HG03342 (cell line): ENCODE data around the gene TTLL6.

Experiments
- ATAC-seq: cut with Tn5 transposase; IDR thresholded peaks from one replicate; pipeline ENCODE4 v1.9.1; 2021; ENCODE audit warnings: mild to moderate bottlenecking, moderate library complexity; ENCODE audit not compliant: unreplicated experiment

TTLL6 gene

DNA sequence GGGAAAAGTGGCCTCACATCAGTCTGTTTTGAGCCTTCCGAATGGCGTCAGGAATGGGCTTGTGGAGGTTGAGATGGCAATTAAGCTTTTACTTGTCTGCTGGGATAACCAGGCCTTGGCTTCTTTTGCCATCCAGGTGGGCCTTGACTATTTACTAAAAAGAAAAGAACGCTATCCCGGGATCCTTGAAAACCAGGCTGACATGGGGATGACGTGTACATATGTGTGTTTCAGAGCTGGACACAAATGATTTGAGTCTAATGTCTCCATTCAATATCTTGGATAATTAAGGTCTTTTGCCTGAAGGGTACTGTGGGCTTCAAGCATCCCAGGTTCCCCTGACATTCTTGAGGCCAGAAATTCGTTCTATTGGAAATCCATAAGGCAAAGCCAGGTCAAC, 55.9 kb downstream of the TTLL6 start:
- ATAC-seq = no peak

DNA sequence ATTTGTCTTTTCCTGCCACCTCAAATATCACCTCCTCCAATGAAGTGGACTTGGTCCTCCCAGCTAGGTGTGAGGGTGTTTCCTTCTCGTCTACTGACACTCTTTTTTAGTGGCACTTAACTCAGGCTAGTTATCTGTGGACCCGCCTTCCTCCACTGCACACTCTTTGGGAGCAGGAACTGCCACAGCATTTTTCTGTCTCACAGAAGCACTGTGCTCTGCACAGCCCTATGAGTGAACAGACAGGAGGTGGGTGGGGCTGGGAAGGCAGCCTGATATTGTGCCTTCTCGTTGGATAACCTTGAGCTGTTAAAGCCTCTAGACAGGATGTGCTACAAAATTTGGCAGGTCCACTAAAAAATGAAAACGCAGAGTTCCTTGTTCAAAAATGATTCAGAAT, 56.6 kb downstream of the TTLL6 start:
- no peak for ATAC-seq

DNA sequence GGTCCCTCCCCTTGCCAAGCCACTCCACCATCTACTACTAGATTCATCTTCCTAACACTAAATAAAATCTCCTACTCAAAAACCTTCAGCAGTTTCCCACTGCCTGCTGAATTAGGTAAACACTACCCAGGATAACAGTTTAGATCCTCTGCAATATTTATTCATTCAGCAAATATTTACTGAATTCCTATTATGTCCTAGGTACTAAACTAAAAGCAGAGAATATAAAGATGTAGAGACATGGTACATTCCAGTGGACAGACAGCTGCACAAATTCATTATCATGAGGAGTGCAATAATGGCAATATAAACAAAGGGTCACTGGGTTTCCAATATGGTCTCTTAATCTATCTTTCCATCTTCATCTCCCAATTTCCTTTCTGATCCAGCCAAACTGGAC, 57.7 kb downstream of the TTLL6 start:
- no peak for ATAC-seq

DNA sequence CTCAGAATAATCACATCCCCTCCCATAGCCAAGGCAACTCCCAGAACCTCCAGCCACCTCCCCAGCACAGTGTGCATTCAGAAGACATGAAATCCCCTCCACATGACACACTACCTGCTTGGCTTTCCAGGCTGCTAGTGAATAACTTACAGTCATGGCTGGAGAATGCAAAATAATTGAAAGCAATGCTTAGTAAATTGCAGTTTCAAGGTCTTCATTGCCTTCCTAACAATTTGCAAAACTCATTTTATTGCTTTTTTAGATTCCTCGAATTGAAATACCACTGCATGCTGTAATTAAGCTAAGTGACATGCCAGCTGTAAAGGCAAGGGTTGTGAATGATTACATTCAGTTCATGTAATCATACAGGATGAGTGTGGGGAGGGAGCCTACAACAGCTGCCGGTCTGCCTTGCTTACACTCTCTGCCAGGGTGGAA, 59.5 kb downstream of the TTLL6 start:
- no peak for ATAC-seq

DNA sequence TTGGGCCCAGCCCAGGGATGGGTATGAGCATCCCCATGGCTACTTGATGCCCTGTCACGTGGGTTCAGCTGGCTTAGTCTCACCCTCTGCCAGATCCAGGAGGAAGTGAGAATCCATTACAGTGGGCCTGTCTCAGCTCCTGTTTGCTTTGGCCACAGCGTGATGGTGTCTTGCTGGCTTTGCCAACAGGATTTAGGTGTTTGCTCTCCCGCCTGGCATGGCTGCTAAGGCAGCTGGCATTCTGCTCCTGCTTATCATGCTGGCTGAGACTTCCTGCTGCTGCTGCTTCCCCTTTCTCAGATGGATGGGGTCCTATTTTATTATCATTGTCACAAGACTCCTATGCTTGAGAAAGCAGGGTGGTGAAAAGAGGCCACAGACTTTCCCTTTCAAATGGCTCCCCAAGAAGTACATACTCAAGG, 60.2 kb downstream of the TTLL6 start:
- no peak for ATAC-seq

DNA sequence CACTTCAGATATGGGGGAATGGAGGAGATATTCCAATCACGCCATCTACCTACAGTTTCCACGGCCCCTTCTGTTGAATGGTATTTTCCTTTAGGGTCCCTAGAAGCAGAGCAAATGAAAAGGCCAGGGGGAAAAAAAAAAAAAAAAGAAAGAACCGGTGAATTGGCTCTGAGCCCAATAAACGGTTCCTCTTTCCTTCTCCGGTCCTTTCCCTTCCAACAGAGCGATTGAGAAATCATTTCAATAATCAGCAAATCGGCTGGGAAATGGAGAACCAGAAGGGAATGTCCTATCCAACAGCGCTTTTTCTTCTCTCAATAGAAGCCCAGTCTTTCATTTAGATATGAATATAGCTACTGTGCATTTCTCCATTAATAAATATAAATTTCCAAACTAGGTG, 61.7 kb downstream of the TTLL6 start:
- ATAC-seq = no peak

DNA sequence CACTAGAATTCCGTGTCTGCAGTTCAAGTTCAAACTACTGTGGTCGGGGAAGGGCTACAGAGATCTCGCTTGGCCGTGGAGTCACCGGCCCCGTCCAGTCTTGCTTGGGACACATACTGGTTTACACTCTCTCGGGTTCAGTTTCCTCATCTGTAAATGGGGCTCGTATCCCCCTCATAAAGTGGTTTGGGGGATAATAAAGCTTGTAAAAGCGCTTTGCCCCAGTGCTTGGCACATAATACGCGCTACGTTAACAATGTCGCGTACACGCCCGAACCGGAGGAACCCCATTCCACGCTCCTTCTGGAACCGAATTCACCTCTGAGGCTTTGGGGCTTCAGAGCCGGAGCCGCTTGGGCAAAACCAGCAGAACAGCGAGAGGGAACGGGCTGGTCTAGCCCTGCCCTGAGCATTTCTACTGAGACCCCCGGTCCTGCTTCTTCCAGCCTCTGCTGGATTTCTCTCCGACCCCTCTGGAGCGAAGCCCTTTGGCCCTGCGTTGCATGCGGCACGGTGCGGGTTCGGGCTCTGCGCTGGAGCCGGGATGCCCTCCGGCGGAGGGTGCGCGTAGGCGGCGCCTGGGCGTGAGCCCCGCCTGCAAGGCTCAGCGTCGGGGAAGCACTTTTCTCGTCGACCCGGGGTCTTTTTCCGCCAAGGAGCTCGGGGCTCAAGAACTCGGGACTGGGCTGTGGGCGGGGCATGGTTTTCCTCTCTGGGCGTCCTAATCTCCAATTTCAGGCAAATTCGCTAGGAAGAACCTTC, 62.3 kb downstream of the TTLL6 start:
- ATAC-seq = no peak

DNA sequence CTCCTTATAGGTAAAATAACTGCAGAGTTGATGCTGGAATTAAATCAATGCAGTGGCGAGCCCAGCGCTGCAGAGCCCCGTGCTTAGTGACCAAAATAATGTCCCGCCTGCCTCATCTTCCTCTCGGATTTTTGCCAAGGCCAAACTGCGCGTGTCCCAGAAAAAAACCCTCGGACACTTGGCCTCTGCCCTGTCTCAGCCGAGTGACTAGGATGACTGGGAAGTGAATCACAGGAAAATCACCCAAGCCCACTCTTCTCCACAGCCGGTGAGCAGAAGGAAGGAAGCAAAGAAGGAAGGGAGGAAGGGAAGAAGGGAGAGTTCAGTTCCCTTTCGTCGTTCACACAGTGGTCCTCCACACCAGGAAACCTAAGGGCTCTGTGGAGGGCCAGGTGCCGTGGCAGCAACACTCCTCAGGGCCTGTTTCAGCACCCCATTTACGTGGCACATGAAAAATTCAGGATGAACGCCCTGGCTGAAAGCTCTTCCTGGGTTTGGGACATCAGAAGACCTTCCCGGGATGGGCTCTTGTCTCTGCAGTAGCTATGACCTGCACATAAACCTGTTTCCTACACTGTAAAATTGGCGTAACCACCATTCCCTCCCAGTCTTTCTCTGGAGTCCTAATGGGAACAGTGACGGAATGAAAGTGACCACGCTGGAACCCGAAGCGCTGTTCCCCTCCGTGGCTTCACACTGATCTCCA, 63.1 kb downstream of the TTLL6 start:
- no peak for ATAC-seq

DNA sequence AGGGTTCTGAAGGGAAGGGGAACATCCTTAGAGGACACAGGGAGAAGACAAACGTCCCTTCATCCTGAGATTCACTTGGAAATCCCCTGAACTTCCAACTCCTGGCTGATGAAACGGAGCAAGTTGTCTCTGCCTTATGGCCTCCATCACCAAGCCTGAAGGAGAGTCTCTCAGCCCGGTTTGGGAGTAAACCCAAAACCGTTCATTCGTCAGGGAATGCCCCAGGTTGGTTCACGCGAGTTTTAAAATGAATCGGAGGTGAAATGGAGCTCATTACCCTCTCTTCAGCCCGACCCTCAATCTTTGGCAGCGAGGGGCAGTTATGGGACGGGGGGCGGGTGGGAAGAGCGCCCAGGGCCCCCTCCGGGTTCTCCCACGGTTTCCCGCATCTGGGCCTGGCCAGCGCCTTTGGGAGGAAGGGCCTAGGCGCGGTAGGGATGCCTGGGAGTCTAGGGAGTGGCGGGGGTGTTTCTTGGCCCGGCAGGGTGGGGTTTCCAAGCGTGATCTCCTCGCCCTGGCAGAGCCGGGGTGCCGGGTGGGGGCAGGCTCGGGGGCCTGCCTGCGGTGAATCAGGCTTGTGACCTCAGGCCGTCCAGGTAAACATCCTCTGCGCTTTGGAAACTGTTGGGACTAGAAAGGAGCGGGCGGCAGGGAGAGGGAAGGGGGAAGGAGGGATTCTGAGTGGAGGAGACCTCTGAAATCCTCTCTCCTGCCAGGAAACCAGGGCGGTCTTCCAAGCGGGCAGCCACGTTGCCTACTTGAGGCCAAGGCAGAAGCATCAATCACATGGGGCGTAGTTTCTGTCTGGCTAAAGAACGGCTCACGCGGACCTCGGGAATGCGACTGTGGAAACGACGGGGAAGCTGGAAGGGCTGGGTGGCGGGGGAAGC, 64.4 kb downstream of the TTLL6 start:
- ATAC-seq = no peak

DNA sequence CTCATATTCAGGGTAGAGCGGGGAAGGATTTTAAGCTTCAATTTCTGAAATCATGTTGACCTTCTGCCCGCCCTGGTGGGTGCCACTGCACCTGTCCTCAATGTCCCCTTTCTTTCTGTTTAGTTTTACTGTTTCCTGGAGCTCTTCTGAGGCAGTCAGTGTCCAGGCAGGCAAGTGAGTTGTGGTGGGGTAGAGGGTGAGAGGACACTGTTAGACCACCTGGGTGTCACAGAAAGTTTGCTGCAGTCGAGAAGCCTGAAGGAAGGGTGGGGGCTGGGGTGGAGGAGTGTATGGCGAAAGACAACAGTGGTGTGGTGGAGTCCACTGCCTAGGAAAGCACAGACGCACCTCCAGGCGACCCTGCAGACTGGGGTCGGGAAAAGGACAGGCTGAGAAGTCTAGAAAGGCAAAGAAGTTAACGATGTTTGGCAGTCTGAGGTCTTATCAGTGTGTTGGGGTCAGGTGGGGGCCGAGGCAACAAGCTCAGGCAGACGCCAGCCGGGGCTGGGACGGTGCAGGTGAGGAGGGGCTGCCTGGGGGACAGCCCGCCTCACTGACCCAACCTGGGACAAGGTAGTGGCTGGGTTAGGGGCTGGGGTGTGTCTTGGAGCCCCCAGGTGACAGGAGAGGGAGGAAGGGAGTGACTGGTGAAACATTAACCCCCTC, 65.2 kb downstream of the TTLL6 start:
- ATAC-seq = no peak

DNA sequence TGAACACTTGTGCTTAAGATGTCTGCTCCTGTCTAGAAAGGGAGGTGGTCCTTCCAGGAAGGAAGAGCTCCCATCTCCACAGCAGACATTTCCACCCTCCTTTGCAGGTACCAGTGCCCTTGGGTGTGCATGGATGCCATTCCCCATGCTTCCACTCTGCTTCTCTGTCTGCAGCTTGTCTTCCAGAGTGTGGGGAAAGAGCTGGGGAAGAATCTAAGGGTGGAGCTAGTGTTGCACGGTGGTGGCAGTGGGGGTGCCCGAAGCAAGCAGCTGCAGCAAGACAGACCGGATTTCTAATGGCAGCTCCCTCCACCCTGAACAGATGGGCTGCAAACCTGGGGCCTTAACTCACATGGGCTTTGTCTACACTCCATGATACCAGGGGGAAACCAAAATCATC, 65.9 kb downstream of the TTLL6 start:
- no peak for ATAC-seq

DNA sequence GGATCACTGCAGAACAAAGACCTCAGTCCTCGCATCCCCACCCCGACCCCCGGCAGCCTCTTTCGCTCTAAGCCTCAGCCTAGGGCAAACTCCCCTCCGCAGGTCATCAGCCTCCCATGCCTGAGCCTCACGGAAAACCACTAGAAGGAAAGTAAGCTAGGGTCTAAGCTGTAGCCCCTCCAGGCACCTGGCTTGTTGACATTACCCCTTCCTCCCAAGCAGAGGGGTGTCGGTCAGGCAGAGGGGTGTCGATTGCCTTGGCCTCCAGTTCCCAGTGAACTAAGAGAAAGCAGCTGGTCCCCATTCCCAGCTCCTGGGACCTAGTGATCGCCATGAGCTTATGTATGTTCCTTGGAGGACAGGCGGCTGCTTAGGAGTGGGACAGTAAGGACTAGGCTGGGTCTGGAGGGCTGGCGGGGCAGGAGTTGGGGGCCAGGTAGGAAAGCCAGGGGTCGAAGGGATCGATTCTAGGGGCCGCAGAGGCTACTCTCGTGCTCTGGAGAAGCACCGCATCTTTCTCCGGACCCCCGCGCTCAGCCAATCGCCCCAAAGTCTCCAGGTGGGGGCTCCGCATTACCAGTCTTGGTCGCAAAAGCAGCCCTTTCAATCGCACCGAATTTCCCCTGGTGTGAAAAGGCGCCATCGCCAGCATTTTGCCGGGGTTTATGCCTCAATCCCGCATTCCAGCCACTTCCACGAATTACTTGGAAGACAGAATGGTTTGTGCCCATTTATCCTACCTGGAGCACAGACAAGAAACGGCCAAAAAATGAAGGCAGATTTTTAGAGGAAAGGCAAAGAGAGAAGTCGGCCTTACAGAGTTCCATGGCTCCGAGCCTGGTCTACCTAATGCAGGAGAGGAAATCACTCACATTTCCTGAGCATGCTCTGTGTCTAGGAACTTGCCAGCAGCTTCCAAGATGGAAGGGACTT, 67.1 kb downstream of the TTLL6 start:
- no peak for ATAC-seq

DNA sequence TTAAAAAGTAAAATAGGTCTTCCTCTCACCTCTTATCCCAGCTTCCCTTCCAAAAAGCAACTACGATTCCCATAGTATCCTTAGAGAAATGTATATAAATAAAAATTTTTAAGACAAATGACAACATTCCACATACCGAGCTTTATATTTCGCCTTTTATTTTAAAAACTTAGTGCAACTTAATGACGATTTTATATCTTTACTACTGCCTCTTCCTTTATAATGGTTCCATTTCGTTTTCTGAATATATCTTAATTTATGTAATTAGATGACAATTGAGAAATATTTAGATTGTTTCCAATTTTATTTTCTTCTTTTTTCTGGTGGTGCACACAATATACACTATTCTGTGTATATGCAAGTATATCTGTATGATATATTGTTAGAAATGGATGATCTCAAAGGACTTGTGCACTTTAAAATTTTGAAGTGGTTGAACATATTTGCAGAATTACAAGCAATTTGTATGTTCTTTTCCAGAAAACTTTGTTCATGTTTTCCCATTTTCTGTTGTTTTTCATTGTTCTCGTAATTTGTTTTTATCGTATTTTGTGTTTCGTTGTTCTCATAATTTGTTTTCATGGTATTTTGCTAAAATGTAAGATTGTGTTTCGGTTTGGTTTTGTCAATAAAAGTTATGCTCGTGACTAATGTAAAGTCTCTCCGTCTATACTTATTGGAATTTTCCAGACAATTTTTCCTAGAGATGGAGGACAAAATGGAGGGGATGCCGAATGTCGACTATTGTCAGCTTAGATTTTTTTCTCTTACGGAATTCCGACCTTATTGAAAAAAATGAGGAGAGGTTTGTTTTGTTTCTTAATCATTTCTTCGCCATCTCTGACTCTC, 68.1 kb downstream of the TTLL6 start:
- no peak for ATAC-seq

DNA sequence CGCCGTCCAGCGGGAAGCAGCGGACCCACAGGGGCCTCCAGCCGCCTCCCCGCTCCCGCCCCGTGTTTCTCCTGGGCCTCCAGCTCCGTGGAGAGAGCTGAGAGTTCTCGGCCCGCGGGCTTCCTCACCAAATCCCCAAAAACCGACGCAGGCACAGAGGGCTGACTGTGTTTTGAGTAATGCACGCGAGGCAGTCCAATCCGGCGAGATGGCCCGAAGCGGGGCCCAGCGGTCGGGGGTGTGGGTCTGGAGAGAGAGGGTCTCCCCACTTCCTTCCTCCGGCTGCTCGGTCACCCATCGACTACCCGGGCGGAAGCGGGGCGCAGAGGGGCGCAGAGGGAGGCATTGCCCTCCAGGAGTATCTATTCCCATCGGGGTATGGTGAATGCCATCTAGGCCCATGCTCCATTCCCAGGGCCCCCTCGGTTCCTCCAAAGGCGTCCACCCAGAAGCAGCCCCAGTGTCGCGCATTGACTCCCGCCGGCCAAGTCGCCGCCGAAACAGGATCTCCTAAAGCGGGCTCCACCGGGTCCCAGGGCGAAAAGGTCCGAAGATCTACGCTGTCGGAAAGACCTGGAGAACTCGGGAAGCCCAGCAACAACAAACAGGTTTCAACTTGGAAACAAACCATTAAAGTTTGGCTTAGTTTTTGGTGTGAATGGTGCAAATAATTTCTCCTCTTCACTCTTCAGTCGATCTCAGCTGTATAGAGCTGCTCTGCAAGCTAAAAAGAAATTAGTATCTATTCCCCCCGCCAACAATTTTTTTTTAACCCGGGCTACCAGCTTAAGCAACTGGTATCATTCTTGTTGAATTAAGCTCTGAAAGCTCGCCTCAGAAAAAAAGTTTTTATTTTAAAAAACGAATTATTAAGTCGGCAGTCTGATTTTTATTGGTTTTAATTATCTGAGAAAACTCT, 69.3 kb downstream of the TTLL6 start:
- ATAC-seq = no peak

DNA sequence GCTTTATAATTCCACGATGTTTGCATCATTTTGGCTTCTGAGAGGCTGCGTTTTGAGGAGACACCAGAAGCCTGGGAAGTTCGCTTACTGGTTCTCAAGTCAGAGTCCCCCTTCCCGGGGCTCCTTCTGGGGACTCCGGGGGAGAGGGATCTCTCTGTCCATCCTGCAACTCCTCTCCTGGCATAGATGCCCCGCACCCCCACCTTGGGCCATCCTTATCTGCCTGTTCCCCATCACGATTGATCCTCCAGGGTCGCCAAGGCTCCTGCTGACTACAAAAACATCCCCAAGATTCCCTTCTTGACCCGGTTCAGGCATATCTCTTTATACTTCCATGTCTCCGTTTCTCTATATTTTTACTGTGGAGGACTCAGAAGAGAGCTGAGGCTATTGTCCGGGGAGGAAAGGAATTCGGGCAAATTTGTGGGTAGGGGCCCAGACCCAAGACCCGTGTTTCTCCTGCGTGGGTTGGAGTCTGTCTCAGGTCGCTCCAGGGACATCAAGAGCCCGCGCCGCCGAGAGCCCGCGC, 70.0 kb downstream of the TTLL6 start:
- ATAC-seq = no peak

DNA sequence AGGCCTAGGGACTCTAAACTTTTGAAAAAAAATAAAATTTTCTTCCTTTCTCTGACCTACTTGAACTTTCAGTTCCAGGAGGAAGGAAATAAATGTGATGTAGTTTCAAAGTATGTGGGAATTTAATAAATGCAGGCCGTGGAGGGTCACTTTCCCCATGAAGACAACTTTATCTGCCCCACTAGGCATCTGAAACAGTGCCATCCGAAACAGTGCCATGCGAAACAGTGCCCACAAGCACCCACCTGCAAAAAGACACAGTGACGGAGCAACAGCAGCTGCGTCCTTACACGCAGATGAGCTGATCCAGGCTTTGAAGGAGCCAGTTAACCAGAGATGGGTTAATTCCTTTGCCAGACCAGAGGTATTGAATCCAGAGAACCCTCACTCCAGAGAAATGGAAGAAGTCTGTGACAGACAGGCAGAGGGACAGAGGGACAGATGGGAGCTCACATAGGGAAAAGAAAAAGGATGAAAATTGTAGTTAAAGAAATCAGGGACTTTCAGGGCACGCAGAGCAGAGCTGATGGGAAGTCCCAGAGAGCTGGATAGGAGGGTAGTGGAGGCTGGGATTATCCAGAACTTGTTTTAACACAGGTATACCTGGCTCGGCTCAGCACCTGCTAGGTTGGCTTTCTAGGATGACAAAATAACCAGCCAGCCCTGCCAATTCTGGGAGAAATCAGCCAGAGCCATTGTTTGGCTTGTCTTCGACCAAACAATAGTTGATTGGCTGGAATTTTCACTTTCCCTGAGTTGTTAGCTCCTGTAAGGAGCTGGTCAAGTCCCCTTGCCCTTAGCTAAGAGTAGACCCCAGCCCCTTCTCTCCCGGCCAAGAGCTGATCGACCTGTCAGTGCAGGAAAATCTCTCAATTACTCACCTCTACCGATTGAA, 71.4 kb downstream of the TTLL6 start:
- ATAC-seq = no peak

DNA sequence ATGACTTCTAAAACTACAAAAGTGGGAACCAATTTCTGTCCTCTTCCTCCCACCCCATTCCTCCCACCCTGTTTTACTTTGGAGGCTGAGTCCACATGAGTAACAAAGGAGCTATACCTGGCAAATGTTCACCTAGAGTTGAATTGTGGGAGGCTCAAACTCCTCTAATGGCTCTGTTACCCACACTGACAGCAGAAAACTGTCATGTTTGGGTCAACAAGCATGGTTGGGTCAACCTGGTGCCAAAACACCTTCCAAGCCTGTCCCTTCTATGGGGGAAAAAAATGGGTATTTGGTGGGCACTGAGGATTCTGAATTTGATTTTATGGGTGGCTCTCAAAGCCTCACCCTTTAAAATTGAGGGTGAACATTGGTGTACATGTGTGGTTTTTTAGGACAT, 76.5 kb downstream of the TTLL6 start:
- no peak for ATAC-seq
